COLO668 (cell line): ENCODE results near the gene ADCY5.

Experiments
- DNase-seq: peaks from one replicate; lab custom pipeline; 2025; ENCODE audit not compliant: unreplicated experiment; lab: John Stamatoyannopoulos, UW

Gene ADCY5

GRCh38 chr3:123372686-123373473, 76.0 kb downstream of the ADCY5 start:
- DNase-seq, result no peak

GRCh38 chr3:123371859-123372685, 76.8 kb downstream of the ADCY5 start:
- DNase-seq, result no peak

GRCh38 chr3:123371426-123371825, 77.5 kb downstream of the ADCY5 start:
- DNase-seq, result no peak

GRCh38 chr3:123370819-123371218, 78.1 kb downstream of the ADCY5 start:
- no peak for DNase-seq

- DNase-seq, result no peak
Measured at GRCh38 chr3:123369085-123369484, 79.8 kb downstream of the ADCY5 start.

- no peak for DNase-seq
Measured at GRCh38 chr3:123367467-123368154, 81.3 kb downstream of the ADCY5 start.

- DNase-seq, result peak; percentile 21
Measured at GRCh38 chr3:123365450-123366143, 83.3 kb downstream of the ADCY5 start.

GRCh38 chr3:123361071-123361470, 87.8 kb downstream of the ADCY5 start:
- no peak for DNase-seq

GRCh38 chr3:123357275-123357674, 91.6 kb downstream of the ADCY5 start:
- no peak for DNase-seq

- DNase-seq, result no peak
Measured at GRCh38 chr3:123353850-123354233, 95.0 kb downstream of the ADCY5 start.

GRCh38 chr3:123353227-123353849, 95.6 kb downstream of the ADCY5 start:
- DNase-seq, result no peak

GRCh38 chr3:123352134-123352554, 96.7 kb downstream of the ADCY5 start:
- DNase-seq, result no peak

GRCh38 chr3:123351501-123351900, 97.4 kb downstream of the ADCY5 start:
- DNase-seq, result no peak

GRCh38 chr3:123350971-123351370, 97.9 kb downstream of the ADCY5 start:
- DNase-seq, result no peak

GRCh38 chr3:123349566-123350435, 99.1 kb downstream of the ADCY5 start:
- DNase-seq, result no peak

- no peak for DNase-seq
Measured at GRCh38 chr3:123349201-123349535, 99.7 kb downstream of the ADCY5 start.

GRCh38 chr3:123348471-123349200, 100.3 kb downstream of the ADCY5 start:
- DNase-seq, result no peak

- DNase-seq, result peak; percentile 8
Measured at GRCh38 chr3:123347691-123348264, 101.1 kb downstream of the ADCY5 start.

GRCh38 chr3:123347205-123347604, 101.7 kb downstream of the ADCY5 start:
- no peak for DNase-seq
